GOT3 (cell line): ENCODE results near the gene CMBL.
A peak's percentile ranks its signal among the peaks of the same experiment; 100 is the strongest.
"Not testable (repeated sequence)": the region's sequence is repeated elsewhere in the genome, so short reads cannot be mapped to it uniquely, and the experiment has no call there.

Experiments
- DNase-seq: peaks from one replicate; lab custom pipeline; 2025; ENCODE audit warnings: mixed read lengths; lab: John Stamatoyannopoulos, UW

The CMBL gene

DNA sequence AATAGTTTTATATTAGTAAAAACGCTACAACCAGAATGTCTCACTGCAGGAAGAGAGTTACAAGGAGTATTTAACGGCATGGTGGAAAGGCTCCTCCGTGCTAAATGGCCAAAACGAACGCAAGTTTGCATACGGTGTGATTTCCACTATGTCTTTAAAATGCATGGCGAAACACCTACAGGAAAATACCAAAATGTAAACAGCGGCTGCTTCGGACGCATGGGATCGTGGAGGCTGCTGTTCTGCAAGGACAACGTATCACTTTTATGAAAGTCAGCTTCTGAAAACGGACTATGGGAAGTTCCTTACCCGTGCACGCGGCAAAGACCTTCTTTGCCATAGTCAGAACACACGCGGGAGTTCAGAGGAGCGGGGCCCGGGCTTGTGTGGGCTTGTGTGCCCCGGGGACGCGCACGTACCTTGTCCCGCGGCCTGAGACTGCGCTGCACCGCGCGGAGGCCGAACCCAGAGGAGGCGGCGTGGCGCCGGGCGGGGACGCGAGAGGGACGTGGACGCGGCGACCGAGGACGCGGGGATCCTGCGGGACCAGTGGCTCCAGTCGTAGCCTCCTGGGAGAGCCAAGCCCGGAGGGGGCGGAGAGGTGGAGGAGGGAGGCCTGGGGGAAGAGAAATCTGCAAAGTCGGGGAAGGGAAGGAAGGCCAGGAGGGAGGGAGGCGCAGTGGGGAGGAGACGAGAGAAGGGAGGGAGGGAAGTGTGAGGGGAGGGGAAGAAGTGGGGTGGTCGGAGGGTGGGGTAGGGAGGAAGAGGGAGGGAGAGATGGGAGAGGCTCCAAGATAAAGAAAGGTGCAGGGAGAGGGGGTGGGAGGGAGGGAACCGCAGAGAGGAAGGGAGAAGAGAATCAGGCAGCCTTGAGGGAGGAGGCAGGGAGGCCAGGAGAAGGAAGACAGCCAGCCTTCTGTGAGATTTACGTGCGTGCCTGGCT, at the start of gene CMBL:
CMBL (minus strand) TSS at position 697 of the 943 bp plus-strand sequence. CDS start 17,140 bp downstream, outside the sequence.
- no peak for DNase-seq

DNA sequence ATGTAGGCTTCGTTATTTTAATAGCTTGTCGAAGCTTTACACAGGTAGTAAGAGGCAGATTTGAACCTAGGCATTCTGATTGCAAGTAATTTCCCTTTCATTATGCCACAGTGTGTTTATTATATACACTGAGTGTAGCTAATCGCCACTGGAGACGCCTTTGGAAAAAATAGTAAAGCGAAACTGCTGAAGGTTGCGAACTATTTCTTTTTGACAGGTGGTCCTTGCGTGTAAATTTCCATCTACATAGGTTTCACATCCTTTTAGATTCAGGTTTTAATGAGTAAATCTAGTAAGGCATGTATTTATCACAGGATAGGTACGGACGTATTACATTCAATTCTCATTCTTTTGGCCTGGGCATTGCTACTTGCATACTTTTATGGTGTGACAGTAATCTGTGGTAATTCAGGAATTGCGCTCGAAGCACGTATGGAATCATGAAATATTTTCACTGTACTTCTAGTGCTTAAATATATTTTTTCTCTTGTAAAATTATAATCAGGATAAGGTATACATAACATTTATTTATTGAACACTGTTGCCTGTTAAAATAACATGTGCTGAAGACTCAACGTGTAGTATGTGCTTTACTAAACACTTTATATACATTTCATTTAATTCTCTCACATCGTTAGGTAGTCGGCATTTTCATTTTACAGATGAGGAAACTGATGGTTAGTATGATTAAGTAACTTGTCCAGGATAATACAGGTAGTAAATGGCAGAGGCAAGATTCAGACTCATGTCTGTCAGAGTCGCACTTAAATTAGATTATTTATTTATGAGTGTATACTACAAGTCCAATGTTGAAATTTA, 47.6 kb upstream of the CMBL start:
- no peak for DNase-seq

GRCh38 chr5:10354048-10354872, 46.6 kb upstream of the CMBL start:
- no peak for DNase-seq

DNA sequence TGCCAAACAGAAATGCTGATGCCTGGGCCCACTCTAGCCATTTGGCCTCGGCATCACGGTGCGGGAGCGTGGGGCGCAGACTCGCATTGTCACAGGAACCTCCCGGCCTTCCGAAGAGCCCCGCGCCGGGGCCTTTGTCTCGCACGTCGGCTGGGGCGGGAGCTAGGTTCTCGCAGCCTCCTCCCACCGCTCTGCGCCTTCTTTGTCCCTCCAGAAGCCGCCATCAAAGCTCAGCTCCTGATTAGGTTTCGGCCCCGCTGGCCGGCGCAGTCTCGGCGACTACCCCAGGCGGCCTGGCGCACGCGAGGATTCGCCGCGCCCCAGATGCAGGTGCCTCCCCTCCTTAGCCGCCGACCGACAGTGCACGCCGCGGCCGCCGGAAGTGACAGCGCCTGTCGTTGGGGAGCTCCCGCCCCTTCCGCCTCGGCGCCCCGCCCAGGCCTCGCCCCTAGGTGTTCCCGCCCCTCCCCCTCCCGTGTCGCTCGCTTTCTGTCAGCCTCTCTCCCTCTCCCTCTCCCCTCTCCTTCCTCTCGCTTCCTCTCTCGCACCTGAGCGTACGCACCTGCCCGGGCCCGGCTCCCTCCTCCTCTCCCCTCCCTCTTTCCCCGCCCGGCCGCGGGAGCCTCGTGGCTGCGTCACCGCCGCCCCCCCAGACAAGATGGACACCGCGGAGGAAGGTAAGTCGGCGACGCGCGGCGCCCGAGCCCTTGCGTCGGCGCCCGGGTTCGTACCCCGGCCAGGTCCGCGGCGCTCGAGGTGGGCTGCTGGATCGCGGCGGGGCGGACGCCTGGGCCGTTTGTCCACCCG, 45.7 kb upstream of the CMBL start, which contains the start of gene MARCHF6:
MARCHF6 (plus strand) TSS at position 455 of the 807 bp plus-strand sequence; CDS start at position 659, 204 bp downstream.
- peak; percentile 69 for DNase-seq

DNA sequence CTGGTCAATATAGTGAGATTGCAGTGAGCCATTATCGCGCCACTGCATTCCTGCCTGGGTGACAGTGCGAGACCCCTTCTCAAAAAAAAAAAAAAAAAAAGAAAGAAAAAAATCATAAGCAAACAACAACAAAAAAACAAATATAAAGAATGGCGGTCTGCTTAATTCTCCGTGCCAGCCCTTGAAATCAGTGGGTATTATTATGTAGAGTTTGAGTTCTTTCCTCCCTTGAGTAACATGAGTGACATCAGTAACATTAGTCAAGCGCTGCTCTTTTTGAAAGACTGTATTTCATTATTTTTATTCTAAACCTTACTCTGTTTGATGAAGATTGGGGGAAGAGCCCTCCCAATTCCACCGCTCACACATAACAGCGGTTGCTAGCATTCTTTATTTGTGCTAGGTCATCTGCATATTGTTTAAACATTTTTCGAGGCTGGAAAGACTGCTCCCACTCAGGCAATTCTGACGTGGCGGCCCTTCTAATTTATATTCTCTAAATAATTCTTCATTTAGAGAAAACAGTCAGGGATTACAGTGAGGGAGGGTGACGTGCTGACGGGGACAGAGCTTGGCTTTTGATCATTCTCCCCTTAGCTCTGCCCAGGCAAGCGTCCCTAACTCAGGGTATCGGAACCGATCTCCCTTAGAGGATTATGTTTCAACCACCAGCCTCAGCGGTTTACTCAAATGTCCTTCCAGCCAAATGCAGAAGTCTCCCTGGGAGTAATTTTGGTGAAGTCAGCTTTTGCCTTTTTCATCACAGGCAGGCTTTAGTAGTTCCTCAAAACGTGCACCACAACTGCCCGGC, 44.9 kb upstream of the CMBL start:
- DNase-seq = no peak

GRCh38 chr5:10351919-10352318, 44.2 kb upstream of the CMBL start:
- no peak for DNase-seq

GRCh38 chr5:10351199-10351905, 43.6 kb upstream of the CMBL start:
- no peak for DNase-seq

DNA sequence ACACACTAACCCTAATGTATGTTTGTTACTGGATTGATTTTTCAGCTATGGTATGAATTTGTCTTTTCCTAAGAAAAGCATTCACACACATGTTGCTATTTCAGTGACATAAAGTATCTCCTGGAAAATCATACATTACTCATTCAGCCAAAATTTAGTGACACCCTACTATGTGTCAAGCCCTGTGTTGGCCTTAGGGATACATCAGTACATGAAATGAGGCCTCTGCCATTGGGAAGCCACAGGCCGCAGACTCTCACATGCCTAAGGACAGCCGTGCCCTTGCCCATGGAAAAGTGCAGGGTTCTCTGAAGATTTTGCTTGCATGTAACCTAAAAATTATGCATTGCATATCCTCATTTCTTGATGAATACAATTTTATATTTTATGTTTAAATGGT, 40.6 kb upstream of the CMBL start:
- DNase-seq = no peak

DNA sequence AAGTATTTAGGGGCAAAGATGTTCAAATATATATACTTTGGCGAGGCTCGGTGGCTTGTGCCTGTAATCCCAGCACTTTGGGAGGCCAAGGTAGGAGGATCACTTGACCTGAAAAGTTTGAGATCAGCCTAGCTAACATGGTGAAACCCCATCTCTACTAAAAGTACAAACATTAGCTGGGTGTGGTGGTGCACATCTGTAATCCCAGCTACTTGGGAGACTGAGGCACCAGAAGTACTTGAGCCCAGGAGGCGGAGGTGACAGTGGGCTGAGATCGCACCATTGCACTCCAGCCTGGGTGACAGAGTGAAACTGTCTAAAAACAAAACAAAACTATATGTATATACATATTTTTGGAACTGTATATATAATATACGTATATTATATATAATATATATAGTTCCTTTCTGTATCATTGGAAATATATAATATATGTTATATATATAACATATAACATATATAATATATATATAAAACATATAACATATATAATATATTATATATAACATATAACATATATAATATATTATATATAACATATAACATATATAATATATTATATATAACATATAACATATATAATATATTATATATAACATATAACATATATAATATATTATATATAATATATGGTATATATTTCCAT, 36.9 kb upstream of the CMBL start:
- not testable (repeated sequence) for DNase-seq

GRCh38 chr5:10343486-10343885, 35.8 kb upstream of the CMBL start:
- DNase-seq = no peak

- no peak for DNase-seq
Measured at GRCh38 chr5:10339958-10340357, 32.3 kb upstream of the CMBL start.

GRCh38 chr5:10339058-10339811, 31.5 kb upstream of the CMBL start:
- no peak for DNase-seq

GRCh38 chr5:10338686-10339057, 31.0 kb upstream of the CMBL start:
- DNase-seq = no peak

DNA sequence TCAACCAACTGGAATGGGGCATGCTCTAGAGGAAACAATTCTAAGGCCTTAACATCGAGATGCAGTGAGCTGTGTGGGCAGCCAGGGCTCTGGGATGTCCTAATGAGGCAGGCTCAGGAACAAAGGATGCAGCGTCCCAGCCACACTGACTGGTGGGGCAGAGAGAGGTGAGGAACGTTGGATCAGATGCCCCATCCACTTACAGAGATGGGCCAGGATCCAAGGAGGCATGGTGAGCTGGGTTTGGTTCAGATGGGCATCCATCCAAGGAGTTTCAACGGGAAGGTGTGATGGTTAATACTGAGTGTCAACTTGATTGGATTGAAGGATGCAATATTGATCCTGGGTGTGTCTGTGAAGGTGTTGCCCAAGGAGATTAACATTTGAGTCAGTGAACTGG, 30.3 kb upstream of the CMBL start:
- DNase-seq = no peak

- DNase-seq = no peak
Measured at GRCh38 chr5:10337107-10337506, 29.4 kb upstream of the CMBL start.

DNA sequence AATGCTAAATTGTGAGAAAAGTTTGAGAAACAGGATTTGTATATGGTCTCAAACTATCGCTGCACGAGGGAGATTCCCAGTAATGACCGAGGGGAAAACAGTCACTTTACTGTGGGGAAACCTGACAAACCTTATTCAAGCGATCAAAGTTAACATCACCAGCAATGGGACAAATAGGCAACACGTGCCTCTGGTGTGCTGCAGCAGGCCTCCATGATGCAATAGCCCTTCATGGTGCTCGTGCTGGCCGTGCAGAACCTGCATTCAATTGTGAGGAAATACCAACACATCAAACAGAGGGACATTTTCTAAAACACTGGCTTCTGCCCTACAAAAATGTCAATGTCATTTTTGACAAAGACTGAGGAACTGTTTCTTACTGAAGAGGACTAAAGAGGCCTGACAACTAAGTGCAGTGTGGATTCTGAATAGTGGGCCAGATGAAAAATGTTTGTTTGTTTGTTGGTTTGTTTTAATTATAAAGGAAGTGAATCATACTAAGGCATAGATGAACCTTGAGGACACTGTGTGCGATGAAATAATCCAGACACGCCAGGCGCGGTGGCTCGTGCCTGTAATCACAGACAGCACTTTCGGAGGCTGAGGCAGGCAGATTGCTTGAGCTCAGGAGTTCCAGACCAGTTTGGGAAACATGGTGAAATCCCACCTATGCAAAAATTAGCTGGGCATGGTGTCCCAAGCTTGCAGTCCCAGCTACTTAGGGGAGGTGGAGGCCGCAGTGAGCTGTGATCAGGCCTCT, 28.2 kb upstream of the CMBL start:
- DNase-seq = no peak

DNA sequence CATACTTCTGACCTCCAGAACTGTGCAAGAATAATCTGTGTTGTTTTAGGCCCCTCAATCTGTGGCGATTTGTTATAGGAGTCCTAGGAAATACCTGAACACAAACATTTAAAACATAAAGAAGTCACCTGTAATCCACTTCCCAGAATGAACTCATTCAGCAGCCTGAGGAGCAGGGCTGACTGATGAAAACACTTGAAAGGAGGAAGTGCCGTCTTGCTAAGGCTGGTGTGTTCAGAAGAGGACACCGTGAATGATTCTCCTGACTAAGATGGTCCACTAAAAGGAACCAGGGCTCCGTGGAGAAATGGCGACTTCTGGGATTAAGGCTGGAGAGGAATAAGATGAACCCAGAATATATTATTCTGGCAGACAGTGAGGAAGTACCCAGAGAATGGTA, 27.1 kb upstream of the CMBL start:
- DNase-seq = no peak
